Measurements from ENCODE around the gene JAM3.

Gene JAM3

GRCh38 chr11:134132808-134133207 is 63.9 kb downstream of the JAM3 start:
- Histone ChIP-seq H3K4me3 (ENCODE audit: low read length in 2 of 2) (no peak overlapping the region), H3K18ac (ENCODE audit: low read length) (no peak overlapping the region), H3K14ac (ENCODE audit: low read length) (no peak overlapping the region), H3K23ac (ENCODE audit: low read depth, low read length, poor library complexity) (no peak overlapping the region), H4K8ac (ENCODE audit: low read depth, low read length) (no peak overlapping the region), H3K36me3 (replicated peaks in 1 of 2; ENCODE audit: control insufficient read depth in 2 of 2, insufficient read depth in 2 of 2, low read length in 2 of 2) (peaks cover 2 to 20% of the 10 kb centered on the region in 2 donors), H2AFZ (ENCODE audit: low read length) (no peak overlapping the region), H3K4me2 (ENCODE audit: insufficient read depth, low read length, poor library complexity, severe bottlenecking) (no peak overlapping the region), H4K91ac (ENCODE audit: low read depth, low read length, poor library complexity) (no peak overlapping the region), H2BK5ac (ENCODE audit: low read length) (no peak overlapping the region), H3K4ac (ENCODE audit: low read length) (no peak overlapping the region), H2BK120ac (ENCODE audit: low read depth, low read length) (no peak overlapping the region), H2BK12ac (ENCODE audit: low read length) (no peak overlapping the region), H3K27me3 (ENCODE audit: control insufficient read depth in 3 of 3, insufficient read depth in 3 of 3, low read depth in 1 of 3, low read length in 3 of 3) (no peaks in the 10 kb centered on the region), H2BK15ac (ENCODE audit: low read length) (no peak overlapping the region), H2AK5ac (ENCODE audit: low read depth, low read length) (no peak overlapping the region), H3K79me1 (ENCODE audit: low read depth, low read length) (no peaks in the 10 kb centered on the region), H3K9ac (ENCODE audit: low read depth, low read length, poor library complexity) (no peak overlapping the region), H3K9me3 (replicated peaks in 1 of 2; ENCODE audit: control insufficient read depth in 2 of 2, insufficient read depth in 1 of 2, low read depth in 1 of 2, low read length in 2 of 2) (peaks cover 9 to 58% of the 10 kb centered on the region in 2 donors), H3K27ac (replicated peaks; ENCODE audit: low read length) (no peak overlapping the region), H3K4me1 (ENCODE audit: control insufficient read depth in 2 of 2, insufficient read depth in 1 of 2, low read depth in 1 of 2, low read length in 2 of 2) (no peaks in the 10 kb centered on the region)
- no peak for DNase-seq (ENCODE audit: low spot score)

GRCh38 chr11:134134167-134134566 is 65.3 kb downstream of the JAM3 start:
- DNase-seq (ENCODE audit: low spot score), result no peak
- Histone ChIP-seq H2AFZ (ENCODE audit: low read length) (no peak overlapping the region), H3K18ac (ENCODE audit: low read length) (no peak overlapping the region), H3K9ac (ENCODE audit: low read depth, low read length, poor library complexity) (no peak overlapping the region), H4K8ac (ENCODE audit: low read depth, low read length) (no peak overlapping the region), H3K27me3 (ENCODE audit: control insufficient read depth in 3 of 3, insufficient read depth in 3 of 3, low read depth in 1 of 3, low read length in 3 of 3) (no peaks in the 10 kb centered on the region), H3K27ac (replicated peaks; ENCODE audit: low read length) (no peak overlapping the region), H2BK15ac (ENCODE audit: low read length) (no peak overlapping the region), H3K14ac (ENCODE audit: low read length) (no peak overlapping the region), H3K79me1 (ENCODE audit: low read depth, low read length) (no peaks in the 10 kb centered on the region), H2BK120ac (ENCODE audit: low read depth, low read length) (no peak overlapping the region), H3K36me3 (replicated peaks in 1 of 2; ENCODE audit: control insufficient read depth in 2 of 2, insufficient read depth in 2 of 2, low read length in 2 of 2) (peaks cover 2 to 14% of the 10 kb centered on the region in 2 donors), H2AK5ac (ENCODE audit: low read depth, low read length) (no peak overlapping the region), H3K4me2 (ENCODE audit: insufficient read depth, low read length, poor library complexity, severe bottlenecking) (no peak overlapping the region), H2BK12ac (ENCODE audit: low read length) (no peak overlapping the region), H3K9me3 (replicated peaks in 1 of 2; ENCODE audit: control insufficient read depth in 2 of 2, insufficient read depth in 1 of 2, low read depth in 1 of 2, low read length in 2 of 2) (peaks cover 9 to 58% of the 10 kb centered on the region in 2 donors), H2BK5ac (ENCODE audit: low read length) (no peak overlapping the region), H3K23ac (ENCODE audit: low read depth, low read length, poor library complexity) (no peak overlapping the region), H4K91ac (ENCODE audit: low read depth, low read length, poor library complexity) (no peak overlapping the region), H3K4ac (ENCODE audit: low read length) (no peak overlapping the region), H3K4me1 (ENCODE audit: control insufficient read depth in 2 of 2, insufficient read depth in 1 of 2, low read depth in 1 of 2, low read length in 2 of 2) (peaks cover under 1 to 3% of the 10 kb centered on the region in 2 donors), H3K4me3 (ENCODE audit: low read length in 2 of 2) (no peak overlapping the region)
- no CpG with 5 or more reads among the region's 1 CpG for whole genome bisulfite sequencing, 2 donors (ENCODE audit: extremely low coverage in 2 of 2, insufficient read length in 2 of 2, insufficient replicate concordance in 1 of 2)

GRCh38 chr11:134138376-134138775 is 69.5 kb downstream of the JAM3 start:
- H3K9ac ChIP-seq (ENCODE audit: low read depth, low read length, poor library complexity), result no peak overlapping the region
- H2BK120ac ChIP-seq (ENCODE audit: low read depth, low read length), result no peak overlapping the region
- WGBS, 2 donors (ENCODE audit: extremely low coverage in 2 of 2, insufficient read length in 2 of 2, insufficient replicate concordance in 1 of 2), result no CpG with 5 or more reads among the region's 9 CpGs
- H3K23ac ChIP-seq (ENCODE audit: low read depth, low read length, poor library complexity), result no peak overlapping the region
- H3K36me3 ChIP-seq (replicated peaks in 1 of 2; ENCODE audit: control insufficient read depth in 2 of 2, insufficient read depth in 2 of 2, low read length in 2 of 2), result peaks cover 13 to 41% of the 10 kb centered on the region in 2 donors
- H3K79me1 ChIP-seq (ENCODE audit: low read depth, low read length), result peaks cover 1% of the 10 kb centered on the region
- H2BK12ac ChIP-seq (ENCODE audit: low read length), result no peak overlapping the region
- no peak overlapping the region for H3K4me2 ChIP-seq (ENCODE audit: insufficient read depth, low read length, poor library complexity, severe bottlenecking)
- no peak overlapping the region for H3K18ac ChIP-seq (ENCODE audit: low read length)
- H3K14ac ChIP-seq (ENCODE audit: low read length), result no peak overlapping the region
- peaks cover 1 to 6% of the 10 kb centered on the region in 2 donors for H3K4me1 ChIP-seq (ENCODE audit: control insufficient read depth in 2 of 2, insufficient read depth in 1 of 2, low read depth in 1 of 2, low read length in 2 of 2)
- H3K27ac ChIP-seq (replicated peaks; ENCODE audit: low read length), result no peak overlapping the region
- H4K91ac ChIP-seq (ENCODE audit: low read depth, low read length, poor library complexity), result no peak overlapping the region
- H2BK5ac ChIP-seq (ENCODE audit: low read length), result no peak overlapping the region
- no peak overlapping the region for H2BK15ac ChIP-seq (ENCODE audit: low read length)
- no peaks in the 10 kb centered on the region for H3K27me3 ChIP-seq (ENCODE audit: control insufficient read depth in 3 of 3, insufficient read depth in 3 of 3, low read depth in 1 of 3, low read length in 3 of 3)
- no peak overlapping the region for H3K4me3 ChIP-seq (ENCODE audit: low read length in 2 of 2)
- H3K4ac ChIP-seq (ENCODE audit: low read length), result no peak overlapping the region
- no peak overlapping the region for H2AK5ac ChIP-seq (ENCODE audit: low read depth, low read length)
- peaks cover 10 to 34% of the 10 kb centered on the region in 2 donors for H3K9me3 ChIP-seq (replicated peaks in 1 of 2; ENCODE audit: control insufficient read depth in 2 of 2, insufficient read depth in 1 of 2, low read depth in 1 of 2, low read length in 2 of 2)
- H4K8ac ChIP-seq (ENCODE audit: low read depth, low read length), result no peak overlapping the region
- H2AFZ ChIP-seq (ENCODE audit: low read length), result no peak overlapping the region
- no peak for DNase-seq (ENCODE audit: low spot score)

GRCh38 chr11:134139303-134139872 is 70.5 kb downstream of the JAM3 start:
- peaks cover 1% of the 10 kb centered on the region for H3K79me1 ChIP-seq (ENCODE audit: low read depth, low read length)
- no peak overlapping the region for H3K4me2 ChIP-seq (ENCODE audit: insufficient read depth, low read length, poor library complexity, severe bottlenecking)
- no peak for DNase-seq (ENCODE audit: low spot score)
- H2BK12ac ChIP-seq (ENCODE audit: low read length), result no peak overlapping the region
- no CpG with 5 or more reads among the region's 12 CpGs for WGBS, 2 donors (ENCODE audit: extremely low coverage in 2 of 2, insufficient read length in 2 of 2, insufficient replicate concordance in 1 of 2)
- peaks cover 1 to 6% of the 10 kb centered on the region in 2 donors for H3K4me1 ChIP-seq (ENCODE audit: control insufficient read depth in 2 of 2, insufficient read depth in 1 of 2, low read depth in 1 of 2, low read length in 2 of 2)
- no peak overlapping the region for H2BK15ac ChIP-seq (ENCODE audit: low read length)
- H3K4ac ChIP-seq (ENCODE audit: low read length), result no peak overlapping the region
- H3K36me3 ChIP-seq (replicated peaks in 1 of 2; ENCODE audit: control insufficient read depth in 2 of 2, insufficient read depth in 2 of 2, low read length in 2 of 2), result peaks cover 17 to 45% of the 10 kb centered on the region in 2 donors
- peaks cover 10 to 26% of the 10 kb centered on the region in 2 donors for H3K9me3 ChIP-seq (replicated peaks in 1 of 2; ENCODE audit: control insufficient read depth in 2 of 2, insufficient read depth in 1 of 2, low read depth in 1 of 2, low read length in 2 of 2)
- H3K9ac ChIP-seq (ENCODE audit: low read depth, low read length, poor library complexity), result no peak overlapping the region
- no peak overlapping the region for H3K23ac ChIP-seq (ENCODE audit: low read depth, low read length, poor library complexity)
- H2BK120ac ChIP-seq (ENCODE audit: low read depth, low read length), result no peak overlapping the region
- no peak overlapping the region for H2AK5ac ChIP-seq (ENCODE audit: low read depth, low read length)
- no peak overlapping the region for H4K91ac ChIP-seq (ENCODE audit: low read depth, low read length, poor library complexity)
- no peak overlapping the region for H3K14ac ChIP-seq (ENCODE audit: low read length)
- no peak overlapping the region for H2AFZ ChIP-seq (ENCODE audit: low read length)
- no peak overlapping the region for H3K18ac ChIP-seq (ENCODE audit: low read length)
- no peak overlapping the region for H3K27ac ChIP-seq (replicated peaks; ENCODE audit: low read length)
- no peak overlapping the region for H2BK5ac ChIP-seq (ENCODE audit: low read length)
- no peak overlapping the region for H4K8ac ChIP-seq (ENCODE audit: low read depth, low read length)
- no peak overlapping the region for H3K4me3 ChIP-seq (ENCODE audit: low read length in 2 of 2)
- H3K27me3 ChIP-seq (ENCODE audit: control insufficient read depth in 3 of 3, insufficient read depth in 3 of 3, low read depth in 1 of 3, low read length in 3 of 3), result no peaks in the 10 kb centered on the region
